Activated naive CD8-positive, alpha-beta T cell treated with anti-CD3 and anti-CD28 coated beads for 36 hours (primary cell): ENCODE data around the gene IFT80. TPM values are rescaled to one million over a fixed set of nuclear protein-coding genes. Genes with fewer than 3 reads are reported as not detected.
A peak's percentile ranks its signal among the peaks of the same experiment; 100 is the strongest.

Source experiments
- DNase-seq: peaks from one replicate; pipeline ENCODE4 v3.0.0; 2021
- H3K27ac Mint-ChIP-seq: one replicate; pipeline ENCODE4 v1.8.0; 2022; ENCODE audit warnings: mild to moderate bottlenecking, moderate library complexity, mixed read lengths
- H3K27me3 Mint-ChIP-seq: one replicate; pipeline ENCODE4 v1.8.0; 2022; ENCODE audit warnings: mild to moderate bottlenecking, mixed read lengths
- H3K36me3 Mint-ChIP-seq: one replicate; pipeline ENCODE4 v1.8.0; 2021; ENCODE audit warnings: mild to moderate bottlenecking, mixed read lengths
- H3K4me1 Mint-ChIP-seq: one replicate; pipeline ENCODE4 v1.8.0; 2021; ENCODE audit warnings: mixed read lengths
- H3K4me3 Mint-ChIP-seq: one replicate; pipeline ENCODE4 v1.8.0; 2022; ENCODE audit warnings: mild to moderate bottlenecking, moderate library complexity, mixed read lengths
- H3K9me3 Mint-ChIP-seq: one replicate; pipeline ENCODE4 v1.8.0; 2022; ENCODE audit warnings: mixed read lengths
- total RNA-seq, 2 experiments: library from RNA; stranded (reverse); gene quantifications; one replicate each; pipeline ENCODE4 v1.2.3, GENCODE V29; 2021

IFT80 gene
- total RNA-seq = 10 to 100 TPM; 11.2 to 12.2 TPM

GRCh38 chr3:160399125-160400029 lies at the start of gene IFT80, which contains the start of gene SMC4:
Gene IFT80 (minus strand): TSS chr3:160399225. CDS start chr3:160384600, 14,625 bp downstream.
Gene SMC4 (plus strand): TSS chr3:160399650. CDS start chr3:160400827, 1,177 bp downstream.
- Mint-ChIP-seq H3K4me3 (peak within 1 kb of the TSS; percentile 98), H3K36me3 (peaks cover 34% of the 10 kb centered on the region), H3K27me3 (peaks cover 28% of the 10 kb centered on the region), H3K9me3 (no peaks in the 10 kb centered on the region), H3K27ac (peak within 1 kb of the TSS; percentile 100), H3K4me1 (peaks cover 42% of the 10 kb centered on the region)
- DNase-seq = peak; percentile 93

GRCh38 chr3:160447544-160447943 lies 48.5 kb upstream of the IFT80 start:
- DNase-seq = no peak
- no peak overlapping the region for H3K27ac Mint-ChIP-seq
- H3K36me3 Mint-ChIP-seq = peaks cover 50% of the 10 kb centered on the region
- H3K4me1 Mint-ChIP-seq = peaks cover 29% of the 10 kb centered on the region
- H3K4me3 Mint-ChIP-seq = no peak overlapping the region
- H3K9me3 Mint-ChIP-seq = peaks cover 1% of the 10 kb centered on the region
- H3K27me3 Mint-ChIP-seq = no peaks in the 10 kb centered on the region

- no peak for DNase-seq
- no peaks in the 10 kb centered on the region for H3K27me3 Mint-ChIP-seq
- no peak overlapping the region for H3K4me3 Mint-ChIP-seq
- H3K4me1 Mint-ChIP-seq = peaks cover 36% of the 10 kb centered on the region
- peaks cover 1% of the 10 kb centered on the region for H3K9me3 Mint-ChIP-seq
- no peak overlapping the region for H3K27ac Mint-ChIP-seq
- peaks cover 58% of the 10 kb centered on the region for H3K36me3 Mint-ChIP-seq
These were observed 47.6 kb upstream of the IFT80 start for GRCh38 chr3:160446522-160447056.

- no peaks in the 10 kb centered on the region for H3K27me3 Mint-ChIP-seq
- H3K27ac Mint-ChIP-seq = no peak overlapping the region
- H3K4me1 Mint-ChIP-seq = peaks cover 36% of the 10 kb centered on the region
- H3K4me3 Mint-ChIP-seq = no peak overlapping the region
- peaks cover 64% of the 10 kb centered on the region for H3K36me3 Mint-ChIP-seq
- peaks cover 1% of the 10 kb centered on the region for H3K9me3 Mint-ChIP-seq
- no peak for DNase-seq
These were observed 46.8 kb upstream of the IFT80 start for GRCh38 chr3:160445854-160446253.

GRCh38 chr3:160444411-160444810 lies 45.4 kb upstream of the IFT80 start:
- peaks cover 74% of the 10 kb centered on the region for H3K36me3 Mint-ChIP-seq
- H3K4me3 Mint-ChIP-seq = no peak overlapping the region
- DNase-seq = no peak
- H3K27ac Mint-ChIP-seq = no peak overlapping the region
- H3K9me3 Mint-ChIP-seq = peaks cover 3% of the 10 kb centered on the region
- no peaks in the 10 kb centered on the region for H3K27me3 Mint-ChIP-seq
- H3K4me1 Mint-ChIP-seq = peaks cover 33% of the 10 kb centered on the region

GRCh38 chr3:160440687-160441086 lies 41.7 kb upstream of the IFT80 start:
- Mint-ChIP-seq H3K27ac (no peak overlapping the region), H3K27me3 (no peaks in the 10 kb centered on the region), H3K4me1 (peaks cover 38% of the 10 kb centered on the region), H3K4me3 (no peak overlapping the region), H3K9me3 (peaks cover 3% of the 10 kb centered on the region), H3K36me3 (peaks cover 75% of the 10 kb centered on the region)
- DNase-seq = no peak

GRCh38 chr3:160437083-160437455 lies 38.0 kb upstream of the IFT80 start:
- peaks cover 27% of the 10 kb centered on the region for H3K4me1 Mint-ChIP-seq
- no peak for DNase-seq
- peaks cover 2% of the 10 kb centered on the region for H3K9me3 Mint-ChIP-seq
- peak overlapping the region; percentile 25 for H3K27ac Mint-ChIP-seq
- no peak overlapping the region for H3K4me3 Mint-ChIP-seq
- H3K36me3 Mint-ChIP-seq = peaks cover 55% of the 10 kb centered on the region
- no peaks in the 10 kb centered on the region for H3K27me3 Mint-ChIP-seq

- Mint-ChIP-seq H3K4me1 (peaks cover 22% of the 10 kb centered on the region), H3K27ac (no peak overlapping the region), H3K36me3 (peaks cover 49% of the 10 kb centered on the region), H3K9me3 (peaks cover 2% of the 10 kb centered on the region), H3K4me3 (no peak overlapping the region), H3K27me3 (no peaks in the 10 kb centered on the region)
- no peak for DNase-seq
These were observed 36.7 kb upstream of the IFT80 start for GRCh38 chr3:160435747-160436146.

GRCh38 chr3:160435095-160435494 lies 36.1 kb upstream of the IFT80 start:
- no peak overlapping the region for H3K27ac Mint-ChIP-seq
- no peak overlapping the region for H3K4me3 Mint-ChIP-seq
- no peaks in the 10 kb centered on the region for H3K27me3 Mint-ChIP-seq
- H3K36me3 Mint-ChIP-seq = peaks cover 45% of the 10 kb centered on the region
- H3K9me3 Mint-ChIP-seq = no peaks in the 10 kb centered on the region
- DNase-seq = no peak
- H3K4me1 Mint-ChIP-seq = peaks cover 19% of the 10 kb centered on the region

- DNase-seq = no peak
- Mint-ChIP-seq H3K9me3 (no peaks in the 10 kb centered on the region), H3K36me3 (peaks cover 42% of the 10 kb centered on the region), H3K4me1 (peaks cover 19% of the 10 kb centered on the region), H3K4me3 (no peak overlapping the region), H3K27ac (no peak overlapping the region), H3K27me3 (no peaks in the 10 kb centered on the region)
These were observed 35.0 kb upstream of the IFT80 start for GRCh38 chr3:160434071-160434470.

- H3K36me3 Mint-ChIP-seq = peaks cover 35% of the 10 kb centered on the region
- H3K27me3 Mint-ChIP-seq = no peaks in the 10 kb centered on the region
- H3K4me1 Mint-ChIP-seq = peaks cover 4% of the 10 kb centered on the region
- no peak overlapping the region for H3K4me3 Mint-ChIP-seq
- no peak for DNase-seq
- no peaks in the 10 kb centered on the region for H3K9me3 Mint-ChIP-seq
- no peak overlapping the region for H3K27ac Mint-ChIP-seq
These were observed 28.9 kb upstream of the IFT80 start for GRCh38 chr3:160427832-160428424.

GRCh38 chr3:160417311-160417710 lies 18.3 kb upstream of the IFT80 start:
- no peaks in the 10 kb centered on the region for H3K4me1 Mint-ChIP-seq
- H3K9me3 Mint-ChIP-seq = no peaks in the 10 kb centered on the region
- no peak for DNase-seq
- H3K36me3 Mint-ChIP-seq = peaks cover 40% of the 10 kb centered on the region
- H3K27ac Mint-ChIP-seq = no peak overlapping the region
- no peaks in the 10 kb centered on the region for H3K27me3 Mint-ChIP-seq
- no peak overlapping the region for H3K4me3 Mint-ChIP-seq

GRCh38 chr3:160413613-160414248 lies 14.7 kb upstream of the IFT80 start:
- peaks cover 2% of the 10 kb centered on the region for H3K4me1 Mint-ChIP-seq
- H3K36me3 Mint-ChIP-seq = peaks cover 30% of the 10 kb centered on the region
- no peak overlapping the region for H3K4me3 Mint-ChIP-seq
- no peak overlapping the region for H3K27ac Mint-ChIP-seq
- no peaks in the 10 kb centered on the region for H3K27me3 Mint-ChIP-seq
- DNase-seq = peak; percentile 41
- H3K9me3 Mint-ChIP-seq = no peaks in the 10 kb centered on the region

- Mint-ChIP-seq H3K4me1 (peaks cover 2% of the 10 kb centered on the region), H3K36me3 (peaks cover 28% of the 10 kb centered on the region), H3K4me3 (no peak overlapping the region), H3K27ac (no peak overlapping the region), H3K9me3 (no peaks in the 10 kb centered on the region), H3K27me3 (no peaks in the 10 kb centered on the region)
- no peak for DNase-seq
These were observed 13.5 kb upstream of the IFT80 start for GRCh38 chr3:160412477-160412876.
